Stimulated activated naive CD8-positive, alpha-beta T cell treated with anti-CD3 and anti-CD28 coated beads, Interleukin-15, Interleukin-2, amounts not matched to agents 100 U/mL and 50 U/mL, for 24 hours (primary cell): ENCODE measurements around the gene ALDH9A1.
"Not testable (repeated sequence)": the region's sequence is repeated elsewhere in the genome, so short reads cannot be mapped to it uniquely, and the experiment has no call there.

Experiments used
- ATAC-seq: fragments of 150-1000 bp; cut with Tn5 transposase; one replicate; pipeline ENCODE4 v1.10.0; 2021
- DNase-seq: peaks from one replicate; pipeline ENCODE4 v3.0.0; 2021

ALDH9A1 gene

GRCh38 chr1:165645654-165646366 lies 52.6 kb downstream of the ALDH9A1 start:
- ATAC-seq (peak; percentile 49), DNase-seq (no peak)

DNA sequence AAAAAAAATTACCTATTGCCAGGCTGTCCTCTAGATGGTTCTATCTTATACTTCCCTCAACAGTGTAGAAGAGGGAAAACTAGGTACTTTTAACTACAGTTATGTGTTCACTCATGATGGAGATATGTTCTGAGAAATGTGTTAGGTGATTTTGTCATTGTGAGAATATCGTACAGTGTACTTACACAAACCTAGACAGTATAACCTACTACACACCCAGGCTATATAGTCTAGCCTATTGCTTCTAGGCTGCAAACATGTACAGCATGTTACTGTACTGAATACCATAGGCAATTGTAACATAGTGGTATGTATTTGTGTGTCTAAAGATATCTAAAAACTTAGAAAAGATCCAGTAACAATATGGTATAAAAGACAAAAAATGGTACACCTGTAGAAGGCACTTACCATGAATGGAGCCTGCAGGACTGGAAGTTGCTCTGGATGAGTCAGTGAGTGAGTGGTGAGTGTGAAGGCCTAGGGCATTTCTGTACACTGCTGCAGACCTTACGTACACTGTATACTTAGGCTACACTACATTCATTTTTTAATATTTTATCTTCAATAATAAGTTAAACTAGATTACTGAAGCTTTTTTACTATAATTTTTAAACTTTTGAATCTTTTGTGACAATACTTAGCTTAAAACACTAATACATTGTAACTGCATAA lies 54.2 kb downstream of the ALDH9A1 start:
- DNase-seq = no peak
- ATAC-seq = no peak

- no peak for ATAC-seq
- DNase-seq = no peak
Measured at GRCh38 chr1:165641231-165641987, 57.0 kb downstream of the ALDH9A1 start.

DNA sequence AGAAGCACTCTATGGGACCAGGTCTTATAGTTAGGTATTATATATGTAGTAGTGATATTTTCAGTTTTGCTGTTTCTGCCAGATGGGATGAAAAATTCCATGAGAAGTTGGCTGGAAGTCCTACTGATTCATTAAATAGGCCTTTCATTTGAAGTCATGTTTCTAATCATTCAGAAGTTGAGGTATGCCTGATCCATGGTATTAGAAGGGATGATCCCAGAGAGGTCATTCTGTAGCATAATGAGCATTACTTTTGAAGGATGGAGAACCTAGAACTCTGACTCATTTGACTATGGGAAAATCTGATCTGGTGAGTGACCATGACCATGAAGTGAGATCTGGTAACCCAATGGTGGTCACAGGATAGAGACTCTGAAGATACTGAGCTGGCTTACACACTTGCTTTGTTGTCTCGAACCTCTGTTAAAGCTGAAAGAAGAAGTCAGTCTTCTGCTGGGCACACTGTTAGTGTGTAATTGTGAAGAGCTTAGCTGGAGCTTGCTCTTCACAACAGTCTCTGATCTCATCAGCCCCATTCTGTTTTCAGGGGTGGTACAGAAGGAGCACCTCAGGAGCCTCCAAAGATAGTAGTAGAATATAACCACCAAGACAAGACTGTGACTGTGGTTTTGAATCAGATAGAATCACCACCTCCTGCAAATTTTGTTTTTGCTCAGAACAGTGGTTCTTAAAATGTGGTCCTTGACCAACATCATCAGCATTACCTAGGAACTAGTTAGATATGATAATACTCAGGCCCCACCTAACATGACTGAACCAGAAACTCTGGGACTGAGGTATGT lies 58.3 kb downstream of the ALDH9A1 start:
- DNase-seq (no peak), ATAC-seq (peak; percentile 58)

GRCh38 chr1:165638211-165638610 lies 60.2 kb downstream of the ALDH9A1 start:
- not testable (repeated sequence) for DNase-seq, ATAC-seq

DNA sequence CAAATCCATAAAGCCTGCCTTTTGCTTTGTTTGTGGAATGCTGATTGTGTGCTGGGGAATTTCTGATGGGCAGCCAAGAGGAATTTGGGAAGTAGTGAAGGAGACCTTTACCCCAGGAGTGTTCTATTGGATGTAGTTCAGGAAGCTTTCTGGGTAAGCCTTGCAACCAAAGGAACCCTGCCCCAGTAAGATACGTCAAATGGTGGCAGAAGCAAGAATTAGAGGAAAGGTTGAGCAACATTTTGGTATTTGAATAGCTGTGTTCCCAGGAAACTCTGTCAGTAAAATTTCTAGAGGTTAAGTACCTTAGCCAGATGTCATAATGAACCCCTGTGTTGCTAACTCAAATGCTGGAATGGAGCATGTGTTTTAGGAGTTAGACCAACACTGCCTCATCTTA lies 60.9 kb downstream of the ALDH9A1 start:
- ATAC-seq (no peak), DNase-seq (no peak)

DNA sequence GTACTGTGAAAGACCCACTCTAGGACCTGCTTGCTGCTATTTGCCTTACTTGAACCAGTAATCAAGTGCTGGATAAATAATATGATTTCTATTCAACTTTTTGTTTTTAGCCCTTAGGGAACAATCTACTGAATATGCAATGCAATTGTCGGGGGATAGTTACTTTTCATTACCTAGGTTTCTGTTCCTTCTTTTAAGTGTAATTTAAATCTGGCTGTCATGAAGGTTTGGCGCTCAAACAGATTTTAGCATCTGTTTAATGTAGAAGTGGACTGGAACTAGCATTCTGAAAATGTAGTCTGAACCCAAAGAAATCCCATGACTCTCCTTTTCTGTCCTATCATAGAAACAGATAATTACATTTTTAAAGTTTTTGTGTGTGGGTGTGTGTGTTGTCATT lies 62.5 kb downstream of the ALDH9A1 start:
- no peak for DNase-seq

GRCh38 chr1:165635329-165635728 lies 63.0 kb downstream of the ALDH9A1 start:
- DNase-seq (no peak), ATAC-seq (no peak)

More for the DNA sequence above, 62.5 kb downstream of the ALDH9A1 start:
- no peak for ATAC-seq

DNA sequence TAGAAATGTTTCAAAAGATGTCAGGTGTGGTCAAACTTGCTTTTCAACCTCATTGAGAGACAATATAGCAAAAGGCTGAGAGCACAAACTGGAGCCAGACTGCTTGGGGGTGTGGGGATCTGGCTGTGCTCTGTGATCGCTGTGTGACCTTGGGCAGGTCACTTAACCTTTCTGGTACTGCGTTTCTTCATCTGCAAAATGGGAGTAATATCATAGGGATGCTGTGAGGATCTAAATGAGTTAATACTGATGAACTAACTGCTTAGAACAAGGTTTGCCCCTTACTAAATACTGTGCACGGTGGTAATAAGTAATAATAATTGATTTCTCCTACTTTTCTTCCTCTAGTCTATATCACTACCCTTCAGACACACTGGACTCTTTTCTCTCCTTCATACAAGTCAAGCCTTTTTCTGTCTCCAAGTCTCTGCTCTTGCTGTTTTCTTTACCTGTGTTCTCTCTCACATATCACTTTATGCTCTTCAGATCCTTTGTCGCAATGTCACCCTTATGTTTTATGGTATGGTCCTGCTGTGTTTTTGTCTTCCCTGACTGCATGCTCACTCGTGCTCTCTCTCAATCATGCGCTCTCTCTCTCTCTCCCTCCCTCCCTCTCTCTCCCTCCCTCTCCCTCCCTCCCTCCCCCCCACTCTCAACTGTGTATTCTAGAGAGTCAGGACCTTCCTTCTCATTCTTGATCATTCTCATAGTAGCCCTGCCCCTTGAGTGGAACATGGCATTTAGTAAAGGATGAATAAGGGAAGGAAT lies 64.0 kb downstream of the ALDH9A1 start:
- ATAC-seq (no peak), DNase-seq (no peak)

GRCh38 chr1:165633614-165634013 lies 64.7 kb downstream of the ALDH9A1 start:
- no peak for DNase-seq
- ATAC-seq = no peak

GRCh38 chr1:165632491-165632890 lies 65.9 kb downstream of the ALDH9A1 start:
- DNase-seq (no peak), ATAC-seq (no peak)

- DNase-seq (no peak), ATAC-seq (no peak)
Measured at GRCh38 chr1:165632152-165632469, 66.3 kb downstream of the ALDH9A1 start.

GRCh38 chr1:165631342-165632151 lies 66.8 kb downstream of the ALDH9A1 start:
- DNase-seq (peak; percentile 60), ATAC-seq (peak; percentile 65)

DNA sequence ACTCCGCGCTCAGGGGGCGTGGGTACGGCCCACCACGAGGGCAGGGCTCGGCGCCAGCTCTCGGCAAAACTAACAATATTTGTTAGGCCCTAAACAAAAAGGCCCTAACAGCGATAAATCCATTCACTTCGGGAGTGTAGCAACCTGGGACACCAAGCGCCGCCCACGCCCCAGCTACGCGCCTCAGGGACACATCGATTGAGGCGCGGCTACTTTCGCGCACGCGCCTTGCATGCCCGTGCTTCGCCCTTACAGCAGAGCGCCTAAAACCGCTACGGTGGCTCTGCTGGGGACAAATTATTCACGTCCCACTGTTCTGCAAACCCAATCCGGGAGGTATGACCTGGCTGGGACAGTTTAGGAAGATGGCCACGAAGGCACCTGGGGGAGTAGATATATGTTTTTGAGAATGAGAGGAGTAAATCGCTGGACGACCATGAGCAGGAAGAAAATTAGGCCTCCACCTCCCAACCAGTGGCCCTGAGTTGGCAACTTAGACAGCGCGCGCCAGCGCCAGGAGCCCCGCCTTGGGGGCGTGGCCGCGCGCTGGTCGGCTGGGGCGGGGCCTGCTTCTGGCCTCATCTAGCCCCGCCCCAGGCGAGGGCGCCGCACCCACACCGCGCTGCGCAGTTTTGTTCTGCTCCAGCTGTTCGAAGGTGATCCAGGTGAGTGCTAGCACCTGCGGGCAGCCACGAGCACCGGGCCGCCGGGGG lies 67.6 kb downstream of the ALDH9A1 start, which contains the start of gene MGST3:
Gene MGST3, plus strand, starts transcription at position 606 of the 713 bp plus-strand sequence. CDS start 18,614 bp downstream, outside the sequence.
- ATAC-seq = peak; percentile 91

GRCh38 chr1:165629848-165630628 lies 68.3 kb downstream of the ALDH9A1 start:
- no peak for DNase-seq
- no peak for ATAC-seq

More for the DNA sequence above, 67.6 kb downstream of the ALDH9A1 start, which contains the start of gene MGST3:
- peak; percentile 95 for DNase-seq

- ATAC-seq = no peak
- DNase-seq = no peak
Measured at GRCh38 chr1:165629151-165629550, 69.2 kb downstream of the ALDH9A1 start.

DNA sequence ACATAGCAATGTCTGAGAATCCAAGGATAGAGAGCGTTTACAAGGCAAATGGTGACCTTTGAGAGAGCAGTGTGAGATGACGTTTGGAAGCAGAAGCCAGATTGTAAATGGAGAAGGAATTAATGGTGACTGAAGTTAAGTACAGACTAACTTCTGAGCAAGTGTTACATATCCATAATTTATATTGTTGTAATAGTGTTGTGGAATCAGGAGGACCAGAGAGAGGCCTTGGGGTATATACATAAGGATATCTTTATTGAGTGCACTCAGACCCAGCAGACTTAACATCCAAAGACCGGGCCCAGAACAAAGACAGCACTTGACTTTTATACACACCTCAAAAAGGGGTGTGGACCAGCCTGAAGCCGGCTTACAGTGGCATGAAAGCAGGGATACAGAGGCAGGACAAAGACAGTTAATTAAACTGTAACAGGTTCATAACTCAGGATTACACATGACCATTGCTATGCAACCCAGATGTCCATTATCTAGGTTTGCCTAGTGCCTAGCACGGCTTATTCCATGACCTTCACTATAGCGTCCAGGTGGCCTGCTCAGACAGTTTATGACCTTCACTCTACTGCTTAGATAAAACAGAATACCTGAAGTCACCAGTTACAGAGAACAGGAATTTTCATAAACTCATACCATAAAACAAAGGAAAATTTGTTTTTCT lies 70.1 kb downstream of the ALDH9A1 start:
- no peak for DNase-seq

DNA sequence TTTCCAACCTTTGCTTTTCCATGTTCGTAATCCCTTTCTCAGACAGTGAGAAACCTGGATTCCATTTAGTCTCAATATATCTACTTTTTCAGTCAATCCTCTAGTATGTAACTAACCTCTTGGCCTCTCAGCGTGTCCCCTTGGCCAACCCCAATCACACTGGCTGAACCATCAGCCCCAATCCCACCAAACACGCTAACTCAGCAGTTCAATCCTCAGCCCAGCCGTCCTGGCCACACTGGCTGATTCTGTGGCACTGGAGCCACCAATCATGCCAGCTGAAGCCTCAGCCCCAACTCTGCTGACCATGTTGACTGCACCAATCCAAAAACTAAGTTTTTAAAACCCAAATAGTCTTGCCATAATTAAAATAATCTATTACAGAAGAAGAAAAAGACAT lies 73.9 kb downstream of the ALDH9A1 start:
- ATAC-seq = no peak
- DNase-seq = no peak

More for the DNA sequence above, 70.1 kb downstream of the ALDH9A1 start:
- no peak for ATAC-seq
